HCEC 1CT (cell line): ENCODE data around the gene KRT27.
"Not testable (repeated sequence)": the region's sequence is repeated elsewhere in the genome, so short reads cannot be mapped to it uniquely, and the experiment has no call there.

Experiments used
- DNase-seq: peaks from one replicate; pipeline ENCODE4 v3.0.0-alpha.2; 2017

The KRT27 gene, protein sequence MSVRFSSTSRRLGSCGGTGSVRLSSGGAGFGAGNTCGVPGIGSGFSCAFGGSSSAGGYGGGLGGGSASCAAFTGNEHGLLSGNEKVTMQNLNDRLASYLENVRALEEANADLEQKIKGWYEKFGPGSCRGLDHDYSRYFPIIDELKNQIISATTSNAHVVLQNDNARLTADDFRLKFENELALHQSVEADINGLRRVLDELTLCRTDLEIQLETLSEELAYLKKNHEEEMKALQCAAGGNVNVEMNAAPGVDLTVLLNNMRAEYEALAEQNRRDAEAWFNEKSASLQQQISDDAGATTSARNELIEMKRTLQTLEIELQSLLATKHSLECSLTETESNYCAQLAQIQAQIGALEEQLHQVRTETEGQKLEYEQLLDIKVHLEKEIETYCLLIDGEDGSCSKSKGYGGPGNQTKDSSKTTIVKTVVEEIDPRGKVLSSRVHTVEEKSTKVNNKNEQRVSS

DNA sequence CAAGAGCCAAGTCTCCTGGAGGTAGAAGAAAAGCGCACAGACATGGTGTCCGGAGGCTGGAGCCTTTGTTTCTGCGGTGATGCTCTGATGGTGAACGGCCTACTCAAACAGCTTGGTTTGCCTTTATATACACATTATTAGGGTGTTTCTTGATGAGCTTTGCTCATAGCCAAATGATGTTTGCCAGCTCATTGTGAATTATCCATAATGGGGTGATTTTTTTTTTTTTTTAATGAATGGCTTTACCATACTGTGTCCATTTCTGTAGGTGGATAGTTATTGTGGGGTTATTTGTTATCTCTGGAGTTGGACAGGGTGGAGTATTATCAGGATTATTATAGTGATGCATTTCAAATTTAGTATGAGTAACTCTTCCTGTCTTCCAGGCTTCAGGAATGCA lies at the start of gene KRT27:
Gene KRT27, minus strand, starts transcription at position 101 of the 400 bp plus-strand sequence. Its CDS starts 57 bp downstream, at position 44.
- DNase-seq: no peak

DNA sequence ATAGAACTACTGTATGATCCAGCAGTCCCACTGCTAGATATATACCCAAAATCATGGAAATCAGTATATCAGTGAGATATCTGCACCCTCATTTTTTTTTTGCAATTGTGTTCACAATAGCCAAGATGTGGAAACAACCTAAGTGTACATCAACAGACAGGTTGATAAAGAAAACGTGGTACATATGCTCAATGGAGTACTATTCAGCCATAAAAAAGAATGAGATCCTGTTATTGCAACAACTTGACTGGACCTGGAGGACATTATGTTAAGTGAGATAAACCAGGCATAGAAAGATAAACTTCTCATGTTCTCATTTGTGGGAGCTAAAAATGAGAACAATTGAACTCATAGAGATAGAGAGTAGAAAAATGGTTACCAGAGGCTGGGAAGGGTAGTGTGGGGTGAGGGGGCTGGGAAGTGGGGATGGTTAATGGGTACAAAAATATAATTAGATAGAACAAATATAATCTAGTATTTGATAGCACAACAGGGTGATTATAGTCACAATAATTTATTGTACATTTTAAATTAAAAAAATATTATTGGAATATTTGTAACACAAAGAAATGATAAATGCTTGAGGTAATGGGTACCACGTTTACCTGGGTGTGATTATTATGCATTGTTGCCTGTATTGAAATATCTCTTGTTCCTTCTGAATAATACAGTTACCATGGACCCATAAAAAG lies 47.9 kb upstream of the KRT27 start:
- no peak for DNase-seq

DNA sequence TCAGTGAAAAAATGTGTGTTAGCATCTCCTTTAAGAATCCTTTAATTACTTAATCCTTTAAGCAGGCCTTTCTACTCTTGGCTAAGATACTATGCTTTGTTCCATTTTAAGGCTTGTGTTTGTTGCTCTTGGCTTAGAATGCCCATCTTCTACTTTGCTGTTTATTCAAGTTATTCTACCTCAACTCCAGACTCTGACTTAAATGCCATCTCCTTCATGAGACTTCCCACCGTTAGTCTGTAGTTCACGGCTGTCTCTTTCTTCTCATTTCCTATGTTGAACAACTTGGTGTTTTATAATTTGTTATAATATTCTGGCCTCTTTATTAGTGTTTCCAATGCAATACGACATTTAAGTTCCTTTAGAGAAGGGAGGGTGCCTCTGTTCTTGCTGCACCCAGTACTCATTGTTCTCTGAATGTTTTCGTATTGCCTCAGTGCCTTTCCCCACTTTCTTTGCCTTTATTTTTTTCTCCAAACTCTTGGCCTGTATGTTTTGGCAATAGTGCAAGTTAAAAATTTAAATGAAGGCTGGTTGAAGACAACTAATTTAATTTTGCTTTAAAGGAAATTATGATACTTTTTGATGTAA lies 46.2 kb upstream of the KRT27 start:
- DNase-seq: no peak

DNA sequence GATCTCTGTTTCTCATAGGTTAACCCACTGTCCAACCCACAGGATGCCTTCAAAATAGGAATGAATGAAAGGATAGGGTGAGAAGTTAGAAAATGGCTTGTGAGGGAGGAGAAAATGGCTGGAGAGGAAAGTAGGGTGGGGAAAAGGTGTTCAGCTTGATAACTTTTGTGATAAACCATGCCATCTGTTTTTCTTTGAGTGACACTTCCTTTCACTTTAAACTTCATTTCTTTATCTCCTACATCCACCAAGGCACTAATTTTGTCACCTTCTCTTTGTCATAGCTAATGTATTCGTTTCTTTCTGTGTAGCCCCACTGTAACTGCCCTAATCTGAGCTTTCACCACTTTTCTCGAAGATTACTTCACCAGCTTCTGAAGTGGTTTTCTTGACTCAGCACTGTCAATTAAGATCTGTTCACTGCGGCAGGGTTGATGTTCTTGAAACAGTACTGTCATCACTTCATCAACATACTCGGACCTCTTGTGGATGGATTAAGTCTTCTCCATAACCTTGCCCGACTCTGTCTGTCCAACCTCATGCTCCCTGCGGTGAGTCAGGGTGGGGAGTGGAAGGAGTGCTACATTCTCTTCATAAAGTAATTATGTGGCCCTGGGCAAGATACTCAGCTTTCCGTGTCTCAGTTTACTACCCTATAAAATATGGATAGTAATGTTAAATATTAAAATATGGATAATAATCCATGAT lies 45.5 kb upstream of the KRT27 start:
- DNase-seq: no peak

DNA sequence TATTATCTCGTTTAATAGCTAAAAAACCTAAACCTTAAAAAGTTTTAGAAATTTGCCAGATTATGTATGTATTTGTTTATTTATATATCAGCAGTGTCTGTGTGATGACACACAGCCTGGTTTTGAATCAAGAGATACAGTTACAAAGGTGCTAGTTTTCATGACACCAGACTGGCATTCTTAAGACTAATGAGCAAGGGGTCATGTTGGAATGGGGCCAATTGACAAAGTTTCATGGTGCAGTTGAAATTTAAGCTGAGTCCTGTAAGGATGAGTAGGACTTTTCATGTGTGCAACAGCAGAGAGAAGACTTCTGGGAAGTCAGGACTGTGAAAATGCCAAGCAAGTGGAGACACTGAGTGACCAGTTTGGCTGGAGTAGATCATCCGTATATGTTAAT lies 43.2 kb upstream of the KRT27 start:
- DNase-seq: no peak

DNA sequence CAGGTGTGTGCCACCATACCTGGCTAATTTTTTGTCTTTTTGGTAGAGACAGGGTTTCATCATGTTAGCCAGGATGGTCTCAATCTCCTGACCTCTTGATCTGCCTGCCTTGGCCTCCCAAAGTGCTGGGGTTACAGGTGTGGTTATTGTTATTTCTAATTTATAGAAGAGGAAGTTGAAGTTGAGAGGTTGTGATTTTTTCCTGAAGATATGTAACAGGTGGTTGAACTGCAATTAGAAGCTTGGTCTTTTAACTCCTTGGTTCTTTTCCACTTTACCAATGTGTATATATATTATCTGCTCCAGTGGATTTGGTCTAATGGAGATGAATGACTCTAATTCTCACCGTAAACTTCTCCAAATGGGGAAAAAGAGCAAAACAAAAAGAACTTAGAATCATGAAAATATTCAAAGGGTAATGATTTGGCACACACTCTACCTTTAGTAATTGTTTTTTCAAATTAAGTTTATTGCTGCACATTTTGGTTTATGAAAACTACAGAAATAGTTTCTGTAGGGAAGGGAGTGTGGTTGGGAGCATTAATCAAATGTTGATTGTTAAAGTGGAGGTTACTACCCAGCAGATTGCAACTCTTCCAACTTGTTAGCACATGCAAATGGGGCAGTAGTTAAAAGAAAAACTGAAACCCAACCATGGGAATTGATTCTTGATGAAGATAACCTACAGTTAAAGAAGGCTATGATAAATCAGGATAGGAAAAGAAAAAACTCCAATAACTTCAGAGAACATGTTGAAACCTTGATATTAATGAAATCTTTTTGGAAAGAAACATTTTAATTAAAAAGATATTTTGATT lies 41.9 kb upstream of the KRT27 start:
- DNase-seq: no peak

DNA sequence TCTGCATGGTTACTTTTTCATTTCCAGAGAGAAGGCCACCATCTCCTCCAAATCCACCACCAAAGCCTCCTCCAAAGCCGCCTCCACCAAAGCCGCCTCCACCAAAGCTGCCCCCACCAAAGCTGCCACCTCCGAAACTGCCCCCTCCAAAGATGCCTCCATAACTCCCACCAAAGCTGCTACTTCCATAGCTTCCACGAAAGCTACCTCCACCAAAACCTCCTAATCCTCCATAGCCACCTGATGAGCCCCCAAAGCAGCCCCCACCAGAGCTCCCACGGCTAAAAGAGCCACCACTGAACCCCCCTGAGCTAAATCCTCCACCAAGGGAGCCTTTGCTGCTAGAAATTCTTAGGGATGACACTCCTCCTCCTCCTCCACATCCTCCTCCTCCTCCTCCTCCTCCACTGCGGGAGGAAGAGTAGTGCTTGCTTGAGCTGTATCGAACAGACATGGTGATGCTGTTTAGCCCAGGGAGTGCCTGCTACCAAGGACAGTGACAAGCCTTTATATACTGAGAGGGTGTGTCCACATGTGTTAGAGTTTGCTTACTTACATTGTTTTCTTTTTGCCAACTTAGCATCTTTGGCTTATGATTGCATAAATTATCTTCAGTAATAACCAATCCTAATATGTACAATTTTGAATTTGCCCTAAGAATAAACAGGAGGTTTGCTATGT lies 39.9 kb upstream of the KRT27 start, which contains the start of gene KRT10:
Gene KRT10, minus strand, starts transcription at position 483 of the 681 bp plus-strand sequence. Its CDS starts 29 bp downstream, at position 454.
- no peak for DNase-seq

DNA sequence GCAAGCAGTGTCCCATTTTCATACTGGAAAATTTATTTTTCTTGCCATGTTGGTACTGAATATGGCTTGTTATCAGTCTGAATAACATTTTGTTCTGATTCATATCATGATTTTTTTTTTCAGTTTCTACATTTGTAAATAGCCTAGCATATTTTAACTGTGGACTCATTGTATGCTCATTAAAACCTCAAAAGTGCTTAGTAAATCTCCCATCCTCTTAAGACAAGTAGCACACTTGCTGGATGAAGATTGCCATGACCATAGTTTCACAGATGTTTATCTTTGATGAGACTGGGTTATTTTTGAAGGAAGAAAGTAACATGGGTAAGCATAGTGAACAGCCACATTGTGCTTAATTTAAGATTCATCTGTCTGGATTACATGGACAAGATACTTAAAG lies 39.2 kb upstream of the KRT27 start:
- DNase-seq: no peak

DNA sequence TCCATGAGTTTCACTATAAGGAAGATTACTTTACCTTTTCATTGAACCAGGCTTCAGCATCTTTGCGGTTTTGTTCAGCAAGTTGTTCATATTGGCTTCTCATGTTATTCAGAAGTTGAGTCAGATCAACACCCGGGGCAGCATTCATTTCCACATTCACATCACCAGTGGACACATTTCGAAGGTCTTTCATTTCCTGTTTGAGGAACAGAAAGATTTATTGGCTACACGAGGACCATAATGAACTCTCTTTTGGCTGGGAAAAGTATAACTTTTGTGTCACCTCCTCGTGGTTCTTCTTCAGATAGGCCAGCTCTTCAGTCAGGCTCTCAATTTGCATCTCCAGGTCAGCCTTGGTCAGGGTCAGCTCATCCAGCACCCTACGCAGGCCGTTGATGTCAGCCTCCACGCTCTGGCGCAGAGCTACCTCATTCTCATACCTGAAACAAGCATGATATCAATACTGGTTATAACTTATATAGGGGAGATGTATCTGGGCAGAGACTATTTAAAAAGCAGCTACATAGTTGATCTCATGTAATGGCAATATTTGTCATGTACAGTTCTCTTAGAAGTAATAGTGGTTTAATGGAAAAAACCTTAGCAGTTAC lies 38.0 kb upstream of the KRT27 start:
- no peak for DNase-seq

DNA sequence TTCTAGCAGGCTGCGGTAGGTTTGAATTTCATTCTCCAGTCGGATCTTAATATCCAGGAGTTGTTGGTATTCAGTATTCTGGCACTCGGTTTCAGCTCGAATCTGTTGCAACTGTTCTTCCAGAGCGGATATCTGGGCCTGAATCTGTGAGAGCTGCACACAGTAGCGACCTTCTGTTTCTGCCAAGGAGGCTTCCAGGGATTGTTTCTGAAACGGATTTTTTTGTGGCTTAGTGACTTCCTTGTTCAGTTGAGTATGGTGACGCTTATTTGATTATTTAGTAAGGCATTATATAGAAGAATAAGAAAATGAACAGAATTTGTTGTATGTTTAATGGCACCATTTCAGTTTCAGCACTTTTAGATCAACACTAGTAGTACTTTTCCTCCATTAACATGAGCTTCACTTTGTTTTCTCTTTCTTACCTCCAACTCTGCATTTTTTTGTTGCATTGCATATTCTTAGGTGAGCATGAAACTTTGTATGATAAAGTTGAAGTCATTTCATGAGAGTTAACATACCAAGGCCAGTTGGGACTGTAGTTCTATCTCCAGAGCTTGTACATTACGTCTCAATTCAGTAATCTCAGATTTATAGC lies 37.3 kb upstream of the KRT27 start:
- no peak for DNase-seq

DNA sequence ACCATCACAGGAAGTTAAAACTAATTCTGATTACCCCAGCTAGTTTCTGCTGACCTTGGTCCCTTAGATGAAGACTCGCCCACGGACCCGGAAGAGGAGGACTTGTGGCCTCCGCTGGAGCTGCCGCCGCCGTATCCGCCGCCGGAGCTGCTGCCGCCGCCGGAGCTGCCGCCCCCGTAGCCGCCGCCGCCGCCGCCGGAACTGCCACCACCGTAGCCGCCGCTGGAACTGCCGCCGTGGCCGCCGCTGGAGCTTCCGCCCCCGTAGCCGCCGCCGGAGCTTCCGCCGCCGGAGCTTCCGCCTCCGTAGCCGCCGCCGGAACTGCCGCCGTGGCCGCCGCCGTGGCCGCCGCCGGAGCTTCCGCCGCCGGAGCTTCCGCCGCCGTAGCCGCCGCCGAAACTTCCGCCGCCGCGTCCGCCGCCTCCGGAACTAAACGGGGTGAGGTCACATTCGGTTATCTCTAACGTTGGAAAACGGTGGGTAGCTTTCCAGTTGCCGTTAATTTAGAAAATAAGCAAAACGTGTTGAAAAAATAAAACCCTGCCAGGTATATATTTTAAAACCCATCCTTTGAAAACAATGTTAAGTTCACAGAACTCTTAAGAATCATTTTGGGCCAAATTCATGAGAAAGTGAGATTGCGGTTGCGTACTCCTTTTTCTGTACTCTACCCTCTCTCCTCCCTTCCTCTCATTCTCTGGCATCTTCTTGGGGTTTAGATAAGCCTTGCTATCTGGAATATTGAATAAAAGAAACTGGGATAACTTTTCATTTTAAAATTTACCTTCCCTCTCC lies 36.6 kb upstream of the KRT27 start:
- peak; percentile 82 for DNase-seq

DNA sequence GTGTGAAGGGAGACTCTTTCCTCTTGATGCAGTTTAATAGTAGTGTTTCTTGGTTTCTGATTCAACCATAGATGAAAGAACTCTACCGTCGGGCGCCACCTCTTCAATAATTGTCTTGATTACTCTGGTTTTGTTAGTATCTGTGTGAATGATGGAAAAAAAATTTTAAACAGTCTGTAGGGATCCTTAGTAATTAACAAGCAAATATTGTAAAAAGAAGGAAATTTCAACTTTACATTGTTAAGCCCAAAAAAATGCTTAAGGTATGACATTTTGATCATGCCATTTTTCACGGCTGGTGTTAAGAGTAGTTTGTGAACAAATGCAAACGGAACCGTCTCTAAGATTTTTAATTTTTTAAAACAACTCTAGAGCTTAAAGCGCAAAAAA lies 36.0 kb upstream of the KRT27 start:
- DNase-seq: no peak

DNA sequence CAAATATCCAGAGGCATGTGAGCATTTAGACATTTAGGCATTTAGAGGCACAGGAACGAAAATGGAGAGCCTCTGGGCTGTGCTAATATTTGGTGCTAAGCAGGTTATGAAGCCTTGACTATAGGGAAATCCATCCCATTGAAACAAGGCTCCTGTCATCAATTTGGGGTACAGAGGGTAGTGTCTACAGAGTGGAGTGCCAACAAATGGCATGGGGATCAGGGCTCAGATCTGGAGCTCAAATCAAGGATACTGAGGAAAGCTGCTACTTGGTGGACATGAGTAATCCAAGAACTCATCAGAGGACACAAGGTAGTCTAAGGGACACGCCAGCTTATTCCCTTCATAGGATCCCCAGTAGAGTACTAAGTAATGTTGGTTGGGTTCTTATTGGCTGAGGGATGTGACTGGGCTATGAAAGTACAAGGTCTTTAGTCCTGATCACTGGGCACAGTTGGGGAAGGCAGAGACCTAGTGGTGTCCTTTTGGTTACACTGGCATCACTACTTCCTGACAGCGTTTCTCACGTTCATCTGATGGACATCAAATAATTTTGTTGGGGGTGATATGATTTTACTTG lies 34.8 kb upstream of the KRT27 start:
- no peak for DNase-seq

DNA sequence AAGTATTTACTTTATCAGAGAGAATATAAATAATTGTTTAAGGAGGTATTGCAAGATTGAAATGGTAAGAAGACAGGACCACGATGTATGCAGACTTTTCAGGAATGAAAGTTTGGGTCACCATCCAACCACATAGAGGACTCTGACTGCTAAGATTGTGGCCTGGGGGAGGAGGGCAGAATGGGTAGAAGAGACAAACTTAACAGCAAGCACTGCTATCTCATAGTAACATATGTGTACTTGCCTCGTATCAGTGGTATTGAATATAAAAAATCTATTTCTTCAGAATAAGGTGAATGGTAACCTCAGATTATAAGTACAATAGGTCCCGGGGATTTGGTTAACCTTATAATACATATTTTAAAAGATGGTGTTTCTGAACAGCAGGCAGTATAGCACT lies 34.2 kb upstream of the KRT27 start:
- DNase-seq: no peak

DNA sequence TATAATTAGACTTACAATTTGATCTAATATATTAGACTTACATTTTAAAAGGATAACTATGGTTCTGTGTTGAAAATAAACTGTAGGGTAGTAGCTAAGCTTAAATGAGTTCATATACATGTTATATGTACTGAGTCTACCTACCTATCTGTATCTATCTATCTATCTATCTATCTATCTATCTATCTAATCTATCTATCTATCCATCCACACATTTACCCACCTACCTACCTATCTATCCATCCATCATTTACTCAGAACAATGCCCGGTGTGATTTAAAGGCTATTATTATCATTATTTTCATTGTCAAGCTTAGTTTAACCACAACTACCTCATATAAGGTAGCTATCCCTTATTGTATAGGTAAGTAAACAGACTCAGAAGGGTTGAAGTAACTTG lies 33.0 kb upstream of the KRT27 start:
- DNase-seq: no peak

DNA sequence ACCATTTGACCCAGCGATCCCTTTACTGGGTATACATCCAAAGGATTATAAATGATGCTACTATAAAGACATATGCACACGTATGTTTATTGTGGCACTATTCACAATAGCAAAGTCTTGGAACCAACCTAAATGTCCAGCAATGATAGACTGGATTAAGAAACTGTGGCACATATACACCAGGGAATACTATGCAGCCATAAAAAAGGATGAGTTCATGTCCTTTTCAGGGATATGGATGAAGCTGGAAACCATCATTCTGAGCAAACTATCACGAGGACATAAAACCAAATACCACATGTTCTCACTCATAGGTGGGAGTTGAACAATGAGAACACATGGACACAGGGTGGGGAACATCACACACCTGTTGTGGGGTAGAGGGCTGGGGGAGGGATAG lies 32.3 kb upstream of the KRT27 start:
- DNase-seq: not testable (repeated sequence)

DNA sequence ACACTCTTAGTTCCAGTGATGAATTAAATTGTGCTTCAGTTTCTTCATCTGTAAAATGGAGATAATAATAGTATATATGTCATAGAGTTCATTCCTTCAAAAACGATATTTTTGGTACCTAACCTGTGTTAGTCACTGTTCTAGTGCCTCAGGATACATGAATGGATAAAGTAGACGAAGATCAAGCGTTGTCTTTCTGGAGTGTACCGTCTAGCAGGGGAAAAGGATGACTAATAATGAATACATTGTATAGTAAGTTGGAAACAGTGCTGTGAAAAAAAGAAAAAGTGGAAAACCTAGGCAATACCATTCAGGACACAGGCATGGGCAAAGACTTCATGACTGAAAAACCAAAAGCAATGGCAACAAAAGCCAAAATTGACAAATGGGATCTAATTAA lies 31.5 kb upstream of the KRT27 start:
- DNase-seq: peak; percentile 18

DNA sequence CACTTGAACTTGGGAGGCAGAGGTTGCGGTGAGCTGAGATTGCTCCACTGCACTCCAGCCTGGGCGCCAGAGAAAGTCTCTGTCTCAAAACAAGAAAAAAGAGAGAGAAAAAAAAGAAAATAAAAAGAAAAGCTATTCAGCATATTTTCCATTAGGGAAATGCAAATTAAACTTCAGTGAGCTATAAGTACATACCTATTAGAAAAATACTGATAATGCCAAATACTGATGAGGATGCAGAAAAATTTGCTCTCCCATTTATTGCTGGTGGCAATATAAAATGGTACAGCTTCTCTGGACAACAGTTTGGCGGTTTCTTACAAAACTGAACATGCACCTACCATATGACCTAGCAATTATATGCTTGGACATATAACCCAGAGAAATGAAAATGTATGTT lies 30.3 kb upstream of the KRT27 start:
- no peak for DNase-seq

DNA sequence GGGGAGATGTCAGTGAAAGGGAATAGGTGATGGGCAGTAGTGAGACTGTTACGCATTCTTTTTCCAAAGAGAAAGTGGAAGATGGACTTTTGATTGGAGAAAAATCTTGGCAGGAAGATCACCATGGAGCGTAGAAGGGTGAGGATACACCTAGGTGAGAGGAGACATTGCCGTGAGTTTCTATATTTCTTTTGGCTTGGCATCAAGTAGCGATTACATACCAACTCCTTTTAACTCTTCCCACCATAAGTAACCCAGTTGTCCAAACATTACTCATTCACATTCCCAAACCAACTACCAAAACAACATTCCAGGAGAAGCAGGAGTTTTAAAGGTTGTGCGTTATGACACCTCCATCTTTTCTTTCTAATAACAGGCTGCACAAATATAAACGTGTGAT lies 28.1 kb upstream of the KRT27 start:
- no peak for DNase-seq
